A549 (cell line): ENCODE data around the gene PTMS. TPM values are rescaled to one million over a fixed set of nuclear protein-coding genes. Genes with fewer than 3 reads are reported as not detected.

ENCODE experiments used
- ATAC-seq, 2 experiments: fragments of 200-7000 bp in 1 of 2; fragments of >200 bp in 1 of 2; cut with Nextera tagmentation in 1 of 2; cut with Tn5 transposase in 1 of 2; 3 replicates each; pipeline versions ENCODE4 v1.8.0 to v1.9.1; 2018 to 2020; ENCODE audit warnings: mild to moderate bottlenecking in 1 of 2, moderate library complexity in 1 of 2
- CTCF ChIA-PET: fragments of 300-600 bp; sonication (Branson Sonifier 250); formaldehyde crosslinking; extraction: SDS; loops from one replicate; lab custom pipeline; 2021; ENCODE audit warnings: antibody characterized with exemption, inconsistent platforms; lab: Yijun Ruan, JAX
- POLR2A ChIA-PET: fragments of 350-600 bp; formaldehyde crosslinking; extraction: SDS; loops from one replicate; lab custom pipeline; 2021; ENCODE audit warnings: antibody characterized with exemption, inconsistent platforms; lab: Yijun Ruan, JAX
- DNase-seq, 2 experiments: peaks; one replicate each; pipeline versions ENCODE4 v3.0.0 to v3.0.0-alpha.2; 2011 to 2016; ENCODE audit warnings: low read depth in 1 of 2, low spot score in 1 of 2
- FAIRE-seq: peaks from 2 replicates; lab custom pipeline; 2011; peaks lifted over from hg19 to GRCh38; lab: Jason Lieb, UNC
- H3K27ac ChIP-seq, 2 experiments: fragments of >200 bp; sonication (Bioruptor Twin); formaldehyde crosslinking; 3 replicates each; pipeline ENCODE4 v1.5.1; 2016 to 2017
- H3K4me1 ChIP-seq: fragments of >200 bp; sonication (Bioruptor Twin); formaldehyde crosslinking; 3 replicates; pipeline ENCODE4 v1.6.1; 2016
- H3K4me2 ChIP-seq: fragments of >200 bp; sonication (Bioruptor Twin); formaldehyde crosslinking; 3 replicates; pipeline ENCODE4 v1.6.1; 2016
- H3K4me3 ChIP-seq: fragments of >200 bp; sonication (Bioruptor Twin); formaldehyde crosslinking; 3 replicates; pipeline ENCODE4 v1.5.1; 2016
- H3K9me3 ChIP-seq: fragments of >200 bp; sonication (Bioruptor Twin); formaldehyde crosslinking; 3 replicates; pipeline ENCODE4 v1.6.1; 2016
- ATOH8 ChIP-seq: fragments of 250-450 bp; sonication (Bioruptor Pico); IDR thresholded peaks from 2 replicates; pipeline ENCODE4 v1.5.0; 2020; ENCODE audit warnings: low read depth, mild to moderate bottlenecking, moderate library complexity
- BCL3 ChIP-seq: fragments of >200 bp; sonication (Bioruptor Twin); formaldehyde crosslinking; IDR thresholded peaks from 3 replicates; pipeline ENCODE4 v1.6.1; 2016
- BHLHE40 ChIP-seq: IDR thresholded peaks from 2 replicates; pipeline ENCODE4 v1.6.1; 2012; ENCODE audit warnings: low read depth, low read length, inconsistent platforms
- CBX2 ChIP-seq: fragments of 200-600 bp; sonication (generic); IDR thresholded peaks from 2 replicates; pipeline ENCODE4 v1.6.1; 2016; ENCODE audit warnings: low read depth, mild to moderate bottlenecking, borderline replicate concordance
- CHD2 ChIP-seq: fragments of 150-350 bp; IDR thresholded peaks from 2 replicates; pipeline ENCODE4 v1.6.1; 2014; ENCODE audit warnings: low read length; ENCODE audit not compliant: partially characterized antibody
- EHF ChIP-seq: fragments of 250-450 bp; sonication (Bioruptor Pico); IDR thresholded peaks from 2 replicates; pipeline ENCODE4 v1.5.0; 2020; ENCODE audit warnings: mild to moderate bottlenecking
- EHMT2 ChIP-seq: fragments of 200-600 bp; sonication (generic); IDR thresholded peaks from 2 replicates; pipeline ENCODE4 v1.6.1; 2016; ENCODE audit warnings: antibody characterized with exemption, low read depth, mild to moderate bottlenecking, moderate library complexity
- ESRRA ChIP-seq: fragments of 150-350 bp; IDR thresholded peaks from 2 replicates; pipeline ENCODE4 v1.6.1; 2014; ENCODE audit warnings: mild to moderate bottlenecking, low read length, borderline replicate concordance
- FOSL2 ChIP-seq, 2 experiments: fragments of 450-650 bp in 1 of 2; fragments of >200 bp in 1 of 2; sonication (Bioruptor Twin) in 1 of 2; formaldehyde crosslinking; IDR thresholded peaks; 2 replicates each; pipeline versions ENCODE4 v1.5.0 to v1.6.1; 2016 to 2020; ENCODE audit warnings: mild to moderate bottlenecking in 1 of 2, moderate library complexity in 1 of 2
- FOXS1 ChIP-seq: fragments of 250-450 bp; sonication (Bioruptor Pico); IDR thresholded peaks from 2 replicates; pipeline ENCODE4 v1.5.0; 2020; ENCODE audit warnings: mild to moderate bottlenecking, moderate library complexity
- GATA3 ChIP-seq: IDR thresholded peaks from 2 replicates; pipeline ENCODE4 v1.6.1; 2012; ENCODE audit warnings: borderline replicate concordance
- HDAC2 ChIP-seq: fragments of 200-600 bp; sonication (generic); IDR thresholded peaks from 2 replicates; pipeline ENCODE4 v1.6.1; 2016
- HES2 ChIP-seq: fragments of >200 bp; sonication (Bioruptor Twin); formaldehyde crosslinking; IDR thresholded peaks from 2 replicates; pipeline ENCODE4 v1.6.1; 2016
- HOXB13 ChIP-seq: fragments of 250-450 bp; sonication (Bioruptor Pico); IDR thresholded peaks from 2 replicates; pipeline ENCODE4 v1.5.0; 2020; ENCODE audit warnings: low read depth, mild to moderate bottlenecking, moderate library complexity
- JUNB ChIP-seq: fragments of >200 bp; sonication (Bioruptor Twin); formaldehyde crosslinking; IDR thresholded peaks from 2 replicates; pipeline ENCODE4 v1.6.1; 2016
- MAX ChIP-seq: IDR thresholded peaks from 2 replicates; pipeline ENCODE4 v1.6.1; 2012
- NFE2L2 ChIP-seq: fragments of 150-350 bp; conservative IDR thresholded peaks from 2 replicates; pipeline ENCODE4 v1.6.1; 2014; ENCODE audit warnings: low read length
- NR3C1 ChIP-seq: fragments of >200 bp; sonication (Bioruptor Twin); formaldehyde crosslinking; IDR thresholded peaks from 3 replicates; pipeline ENCODE4 v1.6.1; 2017
- POLR2AphosphoS2 ChIP-seq: conservative IDR thresholded peaks from 2 replicates; pipeline ENCODE4 v1.6.1; 2012; ENCODE audit warnings: low read length, improper control_type of control experiment, inconsistent platforms
- RARB ChIP-seq: fragments of 250-450 bp; sonication (Bioruptor Pico); IDR thresholded peaks from 2 replicates; pipeline ENCODE4 v1.8.0; 2021; ENCODE audit warnings: mild to moderate bottlenecking, moderate library complexity
- RCOR1 ChIP-seq: fragments of 150-350 bp; IDR thresholded peaks from 2 replicates; pipeline ENCODE4 v1.6.1; 2014; ENCODE audit warnings: antibody characterized with exemption, low read length, low read depth
- USF2 ChIP-seq: fragments of 450-650 bp; IDR thresholded peaks from 2 replicates; pipeline ENCODE4 v1.6.1; 2014; ENCODE audit warnings: antibody characterized with exemption
- ZSCAN20 ChIP-seq: fragments of 250-450 bp; sonication (Bioruptor Pico); IDR thresholded peaks from 2 replicates; pipeline ENCODE4 v1.8.0; 2022; ENCODE audit warnings: mild to moderate bottlenecking, moderate library complexity
- WGBS: methylation state at CpG from one replicate; pipeline ENCODE4 v1.1.6; 2017; ENCODE audit errors: missing lambda C conversion rate; 5-methylcytosine and 5-hydroxymethylcytosine counted together
- polyA plus RNA-seq, 4 experiments: library from polyadenylated mRNA; depleted of rRNA in 3 of 4; stranded (reverse); fragments of >200 nt; fragmentation: RNase III in 1 of 4; extraction: RNeasy Plus Mini Kit Qiagen cat#74134 plus additional on column Dnase treatment in 1 of 4; gene quantifications; 2 replicates in 3 of 4; 3 replicates in 1 of 4; pipeline ENCODE4 v1.2.3, GENCODE V29; 2011 to 2017

The PTMS gene
- polyA plus RNA-seq, 2 of the 4 experiments (the other 2 are of a cell fraction): 391 to 1,195 TPM

- TF ChIP-seq EHMT2 (no peak), NR3C1 (no peak), NFE2L2 (no peak), ATOH8 (CRISPR knock-in tag) (no peak), FOSL2 (IDR thresholded peaks at IDR 0.05) (no peak), FOSL2 (CRISPR knock-in tag; IDR thresholded peaks at IDR 0.05) (no peak), RARB (CRISPR knock-in tag) (no peak), HDAC2 (no peak), FOXS1 (no peak), RCOR1 (no peak), ZSCAN20 (CRISPR knock-in tag) (no peak), POLR2AphosphoS2 (no peak)
- POLR2A ChIA-PET: interaction anchor here (2.8 kb wide), 1 partner anchor 30 kb away, joined by 8 read pairs; the partner anchor contains the start of gene MLF2
- DNase-seq: no peak
- peaks cover 9% of the 10 kb centered on the region; the same call in 1 of the 3 replicates for H3K4me1 ChIP-seq
- H3K27ac ChIP-seq: no peak overlapping the region
- ATAC-seq: no peak
- WGBS: 62% methylated on average over 8 of the region's 10 CpGs
- no peak overlapping the region for H3K4me3 ChIP-seq
- H3K4me2 ChIP-seq: no peak overlapping the region
- CTCF ChIA-PET: interaction anchor here (0.6 to 26.0 kb wide), 10 partner anchors 9 to 496 kb away, joined by 3 to 670 read pairs (median 10); partner anchors contain the start of genes GPR162, LAG3, MLF2 and P3H3
- H3K9me3 ChIP-seq: no peaks in the 10 kb centered on the region
- no peak for FAIRE-seq
Observed at GRCh38 chr12:6782850-6783566, 16.8 kb downstream of the PTMS start.

GRCh38 chr12:6783828-6784227, 17.7 kb downstream of the PTMS start:
- Histone ChIP-seq H3K27ac (no peak overlapping the region), H3K4me2 (no peak overlapping the region), H3K9me3 (no peaks in the 10 kb centered on the region), H3K4me3 (no peak overlapping the region), H3K4me1 (0 out of 3 replicates have a peak, but pooled peaks cover 3% of the 10 kb centered on the region)
- WGBS: 90% methylated on average over 9 of the region's 9 CpGs
- DNase-seq: no peak
- ChIA-PET POLR2A (no interaction called here), CTCF (interaction anchor here (1.7 to 26.0 kb wide), 7 partner anchors 15 to 65 kb away, joined by 4 to 670 read pairs (median 14); partner anchors contain the start of genes GPR162, LAG3, MLF2 and P3H3)
- TF ChIP-seq MAX (no peak), HOXB13 (CRISPR knock-in tag) (no peak), BHLHE40 (no peak), HES2 (no peak), RCOR1 (no peak), ESRRA (no peak), USF2 (no peak), BCL3 (no peak), GATA3 (no peak), JUNB (no peak), CBX2 (no peak), CHD2 (no peak), EHF (no peak)
- ATAC-seq: no peak
- no peak for FAIRE-seq
